ENCODE results near the gene KLK4. TPM values are rescaled to one million over a fixed set of nuclear protein-coding genes. Genes with fewer than 3 reads are reported as not detected.

The KLK4 gene
- total and polyA plus RNA-seq, 9 of the 15 experiments (the other 6 are each of a cell fraction or from before 2014, with no cell fraction given), result not detected

- TF ChIP-seq VEZF1 (CRISPR knock-in tag; IDR thresholded peaks at IDR 0.05) (peak; percentile 74), CAMTA2 (CRISPR knock-in tag; conservative IDR thresholded peaks at IDR 0.05) (no peak), ESRRA (IDR thresholded peaks at IDR 0.05; ENCODE audit: borderline replicate concordance, low read depth) (no peak), IRF2 (CRISPR knock-in tag; IDR thresholded peaks at IDR 0.05) (no peak), HDAC1 (IDR thresholded peaks at IDR 0.05) (peak in 1 of 2 experiments; percentile 61; a peak in 2 of 4 replicates), NEUROD1 (IDR thresholded peaks at IDR 0.05; ENCODE audit: borderline replicate concordance, low read depth, low read length, partially characterized antibody) (peak; percentile 60), BRD9 (IDR thresholded peaks at IDR 0.05; ENCODE audit: low read depth, partially characterized antibody) (no peak), CHD7 (IDR thresholded peaks at IDR 0.05; ENCODE audit: low read depth, low read length) (no peak), CCAR2 (IDR thresholded peaks at IDR 0.05; ENCODE audit: low read depth, low read length) (no peak), KHSRP (IDR thresholded peaks at IDR 0.05) (no peak), NFE2L1 (tag; IDR thresholded peaks at IDR 0.05; ENCODE audit: borderline replicate concordance, low read depth) (no peak), TRIM24 (IDR thresholded peaks at IDR 0.05) (peak; percentile 36 to 50; a peak in 1 of 4 replicates), TCF3 (CRISPR knock-in tag; IDR thresholded peaks at IDR 0.05) (peak; percentile 87), SRSF1 (IDR thresholded peaks at IDR 0.05; ENCODE audit: low read depth, low read length) (no peak), SUPT5H (IDR thresholded peaks at IDR 0.05) (no peak), ESRRB (CRISPR knock-in tag; IDR thresholded peaks at IDR 0.05; ENCODE audit: borderline replicate concordance) (no peak), ZBTB1 (CRISPR knock-in tag; IDR thresholded peaks at IDR 0.05; ENCODE audit: borderline replicate concordance, low read depth) (no peak)
- TF ChIP-seq, protein P1, sequence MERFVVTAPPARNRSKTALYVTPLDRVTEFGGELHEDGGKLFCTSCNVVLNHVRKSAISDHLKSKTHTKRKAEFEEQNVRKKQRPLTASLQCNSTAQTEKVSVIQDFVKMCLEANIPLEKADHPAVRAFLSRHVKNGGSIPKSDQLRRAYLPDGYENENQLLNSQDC (CRISPR knock-in tag; IDR thresholded peaks at IDR 0.05), result no peak
Observed at GRCh38 chr19:50878851-50879250, 32.3 kb downstream of the KLK4 start (continued).

All from K562 (cell line).